ENCODE data around the gene FAM110A. TPM values are rescaled to one million over a fixed set of nuclear protein-coding genes. Genes with fewer than 3 reads are reported as not detected.
A peak's percentile ranks its signal among the peaks of the same experiment; 100 is the strongest.

Gene FAM110A
- total and polyA plus RNA-seq, 2 of the 8 experiments (the other 6 are each of a cell fraction or from before 2014, with no cell fraction given), result 10.1 to 10.9 TPM

DNA sequence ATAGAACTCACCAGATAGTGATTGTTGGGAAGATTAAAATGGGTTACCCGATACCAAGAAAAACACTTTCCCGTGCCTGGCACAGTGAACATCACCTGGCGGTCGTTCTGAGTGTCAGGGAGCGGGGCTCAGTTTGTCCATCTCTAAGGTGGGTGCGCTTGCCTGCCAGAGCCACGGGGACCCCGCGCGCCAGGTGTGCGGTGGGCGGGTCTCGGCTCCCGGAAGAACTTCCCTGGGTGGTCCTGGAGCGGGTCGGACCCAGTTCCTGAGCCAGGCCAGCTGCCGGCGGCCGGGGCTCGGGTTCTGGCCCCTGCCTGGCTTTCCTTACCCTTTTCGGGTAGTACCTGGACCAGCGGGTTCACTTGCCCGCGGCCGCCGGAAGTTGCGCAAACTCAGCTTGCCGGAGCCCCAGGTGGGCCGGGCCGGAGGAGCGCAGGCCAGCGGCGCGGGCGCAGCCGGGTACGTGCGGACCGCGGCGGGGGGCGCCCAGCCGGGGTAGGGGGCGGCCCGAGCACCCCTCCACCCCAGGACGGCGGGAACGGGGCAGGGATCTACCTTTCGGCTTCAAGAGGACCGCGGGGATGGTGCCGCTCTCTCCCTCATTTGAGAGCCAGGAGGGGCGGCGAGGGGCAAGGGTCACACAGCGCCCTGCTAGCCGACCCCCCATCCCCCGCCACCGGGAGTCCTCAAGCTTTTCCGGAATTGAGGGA lies 7.5 kb downstream of the FAM110A start:
- Histone ChIP-seq H3K79me2 (ENCODE audit: control insufficient read depth in 1 of 2, insufficient read depth in 2 of 2, low read length in 2 of 2) (no peaks in the 10 kb centered on the region), H2BK120ac (replicated peaks; ENCODE audit: low read depth, low read length) (no peak overlapping the region), H2AK5ac (ENCODE audit: low read depth, low read length) (no peak overlapping the region), H4K20me1 (replicated peaks in 1 of 2; ENCODE audit: control insufficient read depth in 1 of 2, insufficient read depth in 2 of 2, low read length in 2 of 2) (peaks cover 2 to 11% of the 10 kb centered on the region in 2 experiments), H3K9ac (replicated peaks in 1 of 4; ENCODE audit: extremely low read depth in 1 of 4, low read depth in 3 of 4, low read length in 3 of 4) (no peak overlapping the region; a peak in 1 of 7 replicates), H2BK20ac (ENCODE audit: low read length) (no peak overlapping the region), H4K5ac (ENCODE audit: insufficient read length, low read depth, low read length) (no peak overlapping the region), H3K36me3 (ENCODE audit: control insufficient read depth in 2 of 4, insufficient read depth in 4 of 4, low read length in 3 of 4) (no peaks in the 10 kb centered on the region), H4K91ac (replicated peaks; ENCODE audit: insufficient read length, low read length) (no peak overlapping the region), H3K27me3 (replicated peaks in 1 of 4; ENCODE audit: control insufficient read depth in 3 of 4, extremely low read depth in 1 of 4, insufficient read depth in 3 of 4, low read length in 3 of 4) (peaks cover 2 to 39% (median 31%) of the 10 kb centered on the region in 4 experiments), H3K23me2 (ENCODE audit: low read depth, low read length) (peaks cover 24% of the 10 kb centered on the region; the same call in 1 of the 2 replicates), H3K18ac (ENCODE audit: extremely low read depth, low read length) (peak overlapping the region; percentile 96), H3K27ac (ENCODE audit: low read depth, low read length) (no peak overlapping the region), H3K4me1 (replicated peaks in 1 of 4; ENCODE audit: control insufficient read depth in 3 of 4, insufficient read depth in 4 of 4, low read length in 3 of 4) (peaks cover 3 to 27% (median 12%) of the 10 kb centered on the region in 4 experiments), H3K56ac (replicated peaks; ENCODE audit: insufficient read length, low read depth, low read length) (no peak overlapping the region), H3K14ac (ENCODE audit: insufficient read length) (no peak overlapping the region), H3K79me1 (ENCODE audit: low read depth, low read length) (no peaks in the 10 kb centered on the region; the same call in 1 of the 2 replicates), H3K4ac (replicated peaks; ENCODE audit: insufficient read length, low read depth, low read length) (no peak overlapping the region), H2BK15ac (ENCODE audit: low read length) (no peak overlapping the region), H3K4me2 (ENCODE audit: insufficient read depth in 1 of 2, low read depth in 2 of 2, low read length in 2 of 2) (peak overlapping the region; percentile 95 to 96), H3K9me3 (ENCODE audit: insufficient read depth in 2 of 2, low read depth in 1 of 2, low read length in 1 of 2) (no peaks in the 10 kb centered on the region), H2BK5ac (ENCODE audit: low read depth, low read length) (no peak overlapping the region), H3K23ac (ENCODE audit: insufficient read length) (no peak overlapping the region), H2AFZ (ENCODE audit: low read length) (no peak overlapping the region), H4K8ac (ENCODE audit: extremely low read depth, insufficient read depth, low read length) (peak overlapping the region; percentile 79), H2BK12ac (ENCODE audit: low read depth, low read length) (0 out of 2 replicates have a peak overlapping the region, but pooled peaks have one; percentile 3), H3K4me3 (ENCODE audit: extremely low read depth in 1 of 4, insufficient read depth in 2 of 4, low read depth in 3 of 4, low read length in 4 of 4) (peak overlapping the region; percentile 35 to 82 (median 64))
- DNase-seq (ENCODE audit: low read depth in 1 of 2, low spot score in 2 of 2) (peak in 1 of 2 experiments; percentile 72), FAIRE-seq (no peak)
- POLR2A ChIA-PET (ENCODE audit: partially characterized antibody), result interaction anchor here (1.2 to 1.6 kb wide), 3 partner anchors 18 to 32 kb away, joined by 3 to 5 read pairs (median 4); no protein-coding TSS in a partner anchor
- WGBS, 2 experiments (ENCODE audit: extremely low coverage in 1 of 2, insufficient coverage in 1 of 2, insufficient read length in 1 of 2, insufficient replicate concordance in 2 of 2, low coverage in 1 of 2, low lambda C conversion rate in 2 of 2, missing lambda C conversion rate in 1 of 2), result 21% methylated on average over 26 of the region's 59 CpGs; no CpG with 5 or more reads in 1 of the 2 experiments
- CTCF ChIA-PET (ENCODE audit: partially characterized antibody), result interaction anchor here (0.7 to 1.6 kb wide), 4 partner anchors 18 to 116 kb away, joined by 3 to 4 read pairs (median 4); no protein-coding TSS in a partner anchor
- TF ChIP-seq FOSL1 (IDR thresholded peaks at IDR 0.05; ENCODE audit: insufficient read depth, low read depth, low read length) (no peak), CEBPB (IDR thresholded peaks at IDR 0.05; ENCODE audit: low read depth, low read length) (peak; percentile 97), SIX5 (IDR thresholded peaks at IDR 0.05; ENCODE audit: low read depth, low read length) (no peak), EP300 (IDR thresholded peaks at IDR 0.05; ENCODE audit: borderline replicate concordance in 1 of 2, low read depth in 2 of 2, low read length in 2 of 2) (no peak), NANOG (IDR thresholded peaks at IDR 0.05; ENCODE audit: insufficient read depth, low read depth, low read length, poor library complexity, severe bottlenecking) (no peak), SIRT6 (IDR thresholded peaks at IDR 0.05; ENCODE audit: low read length) (no peak), POLR2AphosphoS5 (IDR thresholded peaks at IDR 0.05; ENCODE audit: low read depth, low read length) (no peak), TAF1 (IDR thresholded peaks at IDR 0.05; ENCODE audit: low read depth, low read length) (no peak), RNF2 (IDR thresholded peaks at IDR 0.05; ENCODE audit: borderline replicate concordance, low read depth, low read length, missing control alignments, poor library complexity, severe bottlenecking) (no peak), KDM1A (IDR thresholded peaks at IDR 0.05; ENCODE audit: borderline replicate concordance, low read length) (peak; percentile 98), CHD2 (IDR thresholded peaks at IDR 0.05; ENCODE audit: low read length) (no peak)
